H9 (cell line): Measurements from ENCODE around the gene LRIG1. TPM values are rescaled to one million over a fixed set of nuclear protein-coding genes. Genes with fewer than 3 reads are reported as not detected.

ENCODE experiments used
- DNase-seq: peaks from one replicate; pipeline ENCODE4 v3.0.0-alpha.2; 2017
- H2AFZ ChIP-seq: one replicate; pipeline ENCODE4 v1.6.1; 2013; ENCODE audit warnings: mild to moderate bottlenecking, low read length, control low read depth, moderate library complexity
- H2AK5ac ChIP-seq: 2 replicates; pipeline ENCODE4 v1.6.1; 2013; ENCODE audit warnings: low read length, control low read depth, mixed read lengths; ENCODE audit not compliant: insufficient read length
- H2BK120ac ChIP-seq: one replicate; pipeline ENCODE4 v1.6.1; 2013; ENCODE audit warnings: low read depth, mild to moderate bottlenecking, low read length, control low read depth, inconsistent platforms; ENCODE audit not compliant: poor library complexity, severe bottlenecking
- H2BK12ac ChIP-seq: 2 replicates; pipeline ENCODE4 v1.6.1; 2013; ENCODE audit warnings: low read length, control low read depth, mixed read lengths, low read depth; ENCODE audit not compliant: insufficient read length
- H2BK15ac ChIP-seq: 2 replicates; pipeline ENCODE4 v1.6.1; 2013; ENCODE audit warnings: low read depth, low read length, control low read depth
- H2BK20ac ChIP-seq: one replicate; pipeline ENCODE4 v1.6.1; 2013; ENCODE audit warnings: low read depth, mild to moderate bottlenecking, low read length, control low read depth, inconsistent platforms; ENCODE audit not compliant: poor library complexity, severe bottlenecking
- H2BK5ac ChIP-seq: 2 replicates; pipeline ENCODE4 v1.6.1; 2013; ENCODE audit warnings: low read length, control low read depth, mixed read lengths; ENCODE audit not compliant: insufficient read length
- H3K14ac ChIP-seq: 2 replicates; pipeline ENCODE4 v1.6.1; 2013; ENCODE audit warnings: low read length, control low read depth; ENCODE audit not compliant: insufficient read depth
- H3K18ac ChIP-seq: 2 replicates; pipeline ENCODE4 v1.6.1; 2013; ENCODE audit warnings: low read depth, mild to moderate bottlenecking, mixed read lengths, low read length, control low read depth; ENCODE audit not compliant: insufficient read length
- H3K23ac ChIP-seq: 2 replicates; pipeline ENCODE4 v1.6.1; 2013; ENCODE audit warnings: low read length, control low read depth, mixed read lengths, low read depth; ENCODE audit not compliant: insufficient read length
- H3K23me2 ChIP-seq: 2 replicates; pipeline ENCODE4 v1.6.1; 2013; ENCODE audit warnings: low read depth, mild to moderate bottlenecking, mixed read lengths, low read length, control low read depth; ENCODE audit not compliant: insufficient read length, poor library complexity, severe bottlenecking
- H3K27ac ChIP-seq: 2 replicates; pipeline ENCODE4 v1.5.1; 2013; ENCODE audit warnings: low read length, control low read depth, mixed read lengths, low read depth; ENCODE audit not compliant: insufficient read length
- H3K27me3 ChIP-seq: 2 replicates; pipeline ENCODE4 v1.6.1; 2013; ENCODE audit warnings: low read length, control low read depth, inconsistent platforms; ENCODE audit not compliant: insufficient read depth
- H3K4ac ChIP-seq: 2 replicates; pipeline ENCODE4 v1.6.1; 2013; ENCODE audit warnings: low read depth, mild to moderate bottlenecking, control low read depth, inconsistent platforms, low read length, moderate library complexity
- H3K4me1 ChIP-seq: 2 replicates; pipeline ENCODE4 v1.6.1; 2013; ENCODE audit warnings: low read length, control low read depth, inconsistent platforms; ENCODE audit not compliant: insufficient read depth
- H3K4me2 ChIP-seq: 2 replicates; pipeline ENCODE4 v1.6.1; 2013; ENCODE audit warnings: low read length, control low read depth, mixed read lengths; ENCODE audit not compliant: insufficient read length, insufficient read depth
- H3K56ac ChIP-seq: 2 replicates; pipeline ENCODE4 v1.6.1; 2013; ENCODE audit warnings: low read depth, mild to moderate bottlenecking, mixed read lengths, low read length, control low read depth; ENCODE audit not compliant: insufficient read length
- H3K79me1 ChIP-seq: 2 replicates; pipeline ENCODE4 v1.6.1; 2013; ENCODE audit warnings: low read depth, mild to moderate bottlenecking, moderate library complexity, low read length, control low read depth, inconsistent platforms; ENCODE audit not compliant: insufficient read depth, poor library complexity, severe bottlenecking
- H3K79me2 ChIP-seq: 2 replicates; pipeline ENCODE4 v1.6.1; 2013; ENCODE audit warnings: low read length, control low read depth, inconsistent platforms; ENCODE audit not compliant: insufficient read depth
- H3K9ac ChIP-seq: 2 replicates; pipeline ENCODE4 v1.6.1; 2013; ENCODE audit warnings: low read length, control low read depth, mixed read lengths; ENCODE audit not compliant: insufficient read length; ENCODE audit errors: extremely low read depth
- H3K9me3 ChIP-seq: one replicate; pipeline ENCODE4 v1.6.1; 2013; ENCODE audit warnings: low read depth, low read length, inconsistent platforms; ENCODE audit not compliant: control insufficient read depth
- H3T11ph ChIP-seq: one replicate; pipeline ENCODE4 v1.6.1; 2013; ENCODE audit warnings: mild to moderate bottlenecking, low read length, control low read depth, inconsistent platforms
- H4K20me1 ChIP-seq: one replicate; pipeline ENCODE4 v1.6.1; 2013; ENCODE audit not compliant: control insufficient read depth, insufficient read length, insufficient read depth
- H4K5ac ChIP-seq: 2 replicates; pipeline ENCODE4 v1.6.1; 2013; ENCODE audit warnings: low read depth, mild to moderate bottlenecking, mixed read lengths, low read length, control low read depth; ENCODE audit not compliant: insufficient read length
- H4K8ac ChIP-seq: replicated peaks from 2 replicates; pipeline ENCODE4 v1.6.1; 2013; ENCODE audit warnings: low read length, control low read depth, mixed read lengths, low read depth; ENCODE audit not compliant: insufficient read length
- H4K91ac ChIP-seq: 2 replicates; pipeline ENCODE4 v1.6.1; 2013; ENCODE audit warnings: low read depth, mild to moderate bottlenecking, moderate library complexity, mixed read lengths, low read length, control low read depth; ENCODE audit not compliant: insufficient read length
- H3K27ac Mint-ChIP-seq, 3 experiments: 2 replicates in 2 of 3; 3 replicates in 1 of 3; pipeline ENCODE4 v1.8.0; 2020 to 2021; ENCODE audit warnings: mixed read lengths in 3 of 3, mild to moderate bottlenecking in 1 of 3, moderate library complexity in 1 of 3
- H3K27me3 Mint-ChIP-seq: 2 replicates; pipeline ENCODE4 v1.8.0; 2021; ENCODE audit warnings: low read depth, mild to moderate bottlenecking, moderate library complexity, mixed read lengths
- H3K36me3 Mint-ChIP-seq, 3 experiments: 2 replicates in 2 of 3; 3 replicates in 1 of 3; pipeline ENCODE4 v1.8.0; 2020 to 2021; ENCODE audit warnings: low read depth in 3 of 3, mixed read lengths in 3 of 3; ENCODE audit not compliant: insufficient read depth in 1 of 3
- H3K4me1 Mint-ChIP-seq, 2 experiments: 2 replicates each; pipeline ENCODE4 v1.8.0; 2020; ENCODE audit warnings: mixed read lengths in 2 of 2
- H3K4me3 Mint-ChIP-seq, 2 experiments: 2 replicates in 1 of 2; 3 replicates in 1 of 2; pipeline ENCODE4 v1.8.0; 2020 to 2021; ENCODE audit warnings: mild to moderate bottlenecking in 2 of 2, mixed read lengths in 2 of 2, moderate library complexity in 1 of 2
- H3K9me3 Mint-ChIP-seq, 2 experiments: 2 replicates in 1 of 2; 3 replicates in 1 of 2; pipeline ENCODE4 v1.8.0; 2020; ENCODE audit warnings: mild to moderate bottlenecking in 2 of 2, mixed read lengths in 2 of 2, moderate library complexity in 1 of 2
- CTCF ChIP-seq: fragments of 200-600 bp; sonication (generic); conservative IDR thresholded peaks from 3 replicates; pipeline ENCODE4 v1.8.0; 2021; ENCODE audit warnings: antibody characterized with exemption, mild to moderate bottlenecking
- WGBS: extraction: QIAGEN DNeasy Blood & Tissue Kit; methylation state at CpG from one replicate; pipeline ENCODE4 v1.1.7; 2013; ENCODE audit warnings: missing lambda C conversion rate, low lambda C conversion rate, mixed read lengths; ENCODE audit not compliant: insufficient read length; ENCODE audit errors: extremely low coverage; 5-methylcytosine and 5-hydroxymethylcytosine counted together
- total RNA-seq: library from RNA; stranded (reverse); gene quantifications from 2 replicates; pipeline ENCODE4 v1.2.1, GENCODE V29; 2021

Gene LRIG1
- total RNA-seq, 1 experiment from 2014 or later = 70.3 TPM

- no peak overlapping the region for H2BK12ac ChIP-seq
- no peak overlapping the region for H3K56ac ChIP-seq
- H3K79me1 ChIP-seq = no peaks in the 10 kb centered on the region
- H3K4me1 ChIP-seq = peaks cover 6% of the 10 kb centered on the region; the same call in 1 of the 2 replicates
- no peak overlapping the region for H3K23ac ChIP-seq
- no peak overlapping the region for H3T11ph ChIP-seq
- H2BK15ac ChIP-seq = no peak overlapping the region
- Mint-ChIP-seq H3K27ac (no peak overlapping the region), H3K9me3 (peaks cover 0 to 5% of the 10 kb centered on the region in 2 experiments; a peak in 2 of 5 replicates), H3K4me3 (no peak overlapping the region), H3K4me1 (peaks cover 37 to 49% of the 10 kb centered on the region in 2 experiments), H3K36me3 (peaks cover 0 to 10% (median 0%) of the 10 kb centered on the region in 3 experiments; a peak in 2 of 7 replicates), H3K27me3 (peaks cover 17% of the 10 kb centered on the region)
- no peak overlapping the region for H2BK5ac ChIP-seq
- no peaks in the 10 kb centered on the region for H3K23me2 ChIP-seq
- H2AFZ ChIP-seq = no peak overlapping the region
- no peak overlapping the region for H3K14ac ChIP-seq
- H3K27me3 ChIP-seq = no peaks in the 10 kb centered on the region; the same call in 1 of the 2 replicates
- H3K9ac ChIP-seq = no peak overlapping the region
- no peak overlapping the region for H3K27ac ChIP-seq
- no CpG with 5 or more reads among the region's 4 CpGs for WGBS
- no peak overlapping the region for H2BK20ac ChIP-seq
- DNase-seq = no peak
- no peak overlapping the region for H4K91ac ChIP-seq
- no peaks in the 10 kb centered on the region for H3K79me2 ChIP-seq
- H4K8ac ChIP-seq = no peak overlapping the region
- H2BK120ac ChIP-seq = no peak overlapping the region
- no peaks in the 10 kb centered on the region for H3K9me3 ChIP-seq
- no peak for TF ChIP-seq CTCF
- H3K4ac ChIP-seq = no peak overlapping the region
- H2AK5ac ChIP-seq = no peak overlapping the region
- no peak overlapping the region for H3K4me2 ChIP-seq
- no peaks in the 10 kb centered on the region for H4K20me1 ChIP-seq
- no peak overlapping the region for H4K5ac ChIP-seq
- no peak overlapping the region for H3K18ac ChIP-seq
These were observed 26.4 kb upstream of the LRIG1 start for GRCh38 chr3:66527246-66527645.
